Neural cell (in vitro differentiated cells): ENCODE data around the gene KIT. TPM values are rescaled to one million over a fixed set of nuclear protein-coding genes. Genes with fewer than 3 reads are reported as not detected.

Experiments used
- H2AFZ ChIP-seq: fragments of 200-600, 300-800 bp; sonication (generic), shearing (Covaris generic); 2 replicates; pipeline ENCODE4 v1.6.0; 2014; ENCODE audit warnings: low read depth, mild to moderate bottlenecking, antibody characterized with exemption, low read length, moderate library complexity
- H3F3A ChIP-seq: fragments of 200-600 bp; shearing (Covaris generic); 2 replicates; pipeline ENCODE4 v1.6.1; 2016; ENCODE audit warnings: mild to moderate bottlenecking, moderate library complexity, mixed read lengths, antibody characterized with exemption, low read length; ENCODE audit not compliant: insufficient read depth, poor library complexity, severe bottlenecking
- H3K27ac ChIP-seq: fragments of 200-600, 300-800 bp; sonication (generic), shearing (Covaris generic); 2 replicates; pipeline ENCODE4 v1.5.1; 2014; ENCODE audit warnings: mild to moderate bottlenecking, low read length, moderate library complexity
- H3K27me3 ChIP-seq: fragments of 300-800, 200-600 bp; sonication (generic), shearing (Covaris generic); 2 replicates; pipeline ENCODE4 v1.6.0; 2014; ENCODE audit warnings: mild to moderate bottlenecking, low read depth, low read length, moderate library complexity; ENCODE audit not compliant: insufficient read depth
- H3K36me3 ChIP-seq: fragments of 300-800, 200-600 bp; sonication (generic), shearing (Covaris generic); 2 replicates; pipeline ENCODE4 v1.5.1; 2014; ENCODE audit warnings: mild to moderate bottlenecking, antibody characterized with exemption, low read length, moderate library complexity; ENCODE audit not compliant: insufficient read depth
- H3K4me2 ChIP-seq: fragments of 300-800, 200-600 bp; sonication (generic), shearing (Covaris generic); 2 replicates; pipeline ENCODE4 v1.6.0; 2014; ENCODE audit warnings: mild to moderate bottlenecking, low read length
- H3K4me3 ChIP-seq: fragments of 300-800, 200-600 bp; sonication (generic), shearing (Covaris generic); 2 replicates; pipeline ENCODE4 v1.5.1; 2014; ENCODE audit warnings: mild to moderate bottlenecking, low read length, moderate library complexity
- H3K79me2 ChIP-seq: fragments of 200-600 bp; shearing (Covaris generic); replicated peaks from 2 replicates; pipeline ENCODE4 v1.6.0; 2014; ENCODE audit warnings: mild to moderate bottlenecking, low read length, moderate library complexity; ENCODE audit not compliant: insufficient read depth
- H3K9ac ChIP-seq: fragments of 300-800, 200-600 bp; sonication (generic), shearing (Covaris generic); 2 replicates; pipeline ENCODE4 v1.6.1; 2016; ENCODE audit warnings: mild to moderate bottlenecking, low read length, mixed read lengths
- H3K9me2 ChIP-seq: fragments of 200-600 bp; shearing (Covaris generic); 2 replicates; pipeline ENCODE4 v1.6.1; 2016; ENCODE audit warnings: mild to moderate bottlenecking, low read length, mixed read lengths; ENCODE audit not compliant: insufficient read depth
- H3K9me3 ChIP-seq: fragments of 200-600, 300-800 bp; sonication (generic), shearing (Covaris generic); 2 replicates; pipeline ENCODE4 v1.6.1; 2016; ENCODE audit warnings: mild to moderate bottlenecking, mixed run types, low read length, moderate library complexity, mixed read lengths
- H4K20me1 ChIP-seq: fragments of 200-600 bp; shearing (Covaris generic); 2 replicates; pipeline ENCODE4 v1.6.1; 2016; ENCODE audit warnings: mild to moderate bottlenecking, mixed run types; ENCODE audit not compliant: insufficient read depth
- EP300 ChIP-seq: fragments of 450-650 bp; conservative IDR thresholded peaks from 2 replicates; pipeline ENCODE4 v1.6.1; 2014; ENCODE audit warnings: antibody characterized with exemption, mild to moderate bottlenecking, moderate library complexity; ENCODE audit not compliant: poor library complexity, severe bottlenecking
- EZH2 ChIP-seq: fragments of 200-600, 300-800 bp; shearing (Covaris generic), sonication (generic); IDR thresholded peaks from 2 replicates; pipeline ENCODE4 v1.6.1; 2014; ENCODE audit warnings: antibody characterized with exemption, low read length, borderline replicate concordance, mild to moderate bottlenecking; ENCODE audit not compliant: insufficient read depth, poor library complexity, severe bottlenecking
- MXI1 ChIP-seq: fragments of 450-650 bp; conservative IDR thresholded peaks from 2 replicates; pipeline ENCODE4 v1.6.1; 2014; ENCODE audit warnings: antibody characterized with exemption, mild to moderate bottlenecking; ENCODE audit not compliant: poor library complexity, severe bottlenecking
- POLR2AphosphoS5 ChIP-seq: IDR thresholded peaks from 2 replicates; pipeline ENCODE4 v1.6.1; 2012
- RAD21 ChIP-seq: fragments of 450-650 bp; conservative IDR thresholded peaks from 2 replicates; pipeline ENCODE4 v1.6.1; 2014; ENCODE audit warnings: antibody characterized with exemption, mild to moderate bottlenecking, moderate library complexity
- SMC3 ChIP-seq: fragments of 450-650 bp; conservative IDR thresholded peaks from 2 replicates; pipeline ENCODE4 v1.6.1; 2014; ENCODE audit warnings: antibody characterized with exemption, mild to moderate bottlenecking, moderate library complexity; ENCODE audit not compliant: poor library complexity
- TAF1 ChIP-seq: IDR thresholded peaks from 2 replicates; pipeline ENCODE4 v1.6.1; 2012; ENCODE audit warnings: low read depth
- polyA plus RNA-seq: library from polyadenylated mRNA; depleted of rRNA; stranded (reverse); fragments of >200 nt; gene quantifications from 2 replicates; pipeline ENCODE4 v1.2.3, GENCODE V29; 2014
- TF ChIP-seq, protein P1 (sequence below): fragments of 450-650 bp; IDR thresholded peaks from 2 replicates; pipeline ENCODE4 v1.5.1; 2014; ENCODE audit warnings: antibody characterized with exemption, mild to moderate bottlenecking, moderate library complexity; ENCODE audit not compliant: poor library complexity, severe bottlenecking
- TF ChIP-seq, protein P2 (sequence below): IDR thresholded peaks from 2 replicates; pipeline ENCODE4 v1.6.1; 2012; ENCODE audit warnings: borderline replicate concordance

Gene KIT
- polyA plus RNA-seq, 1 donor from 2014 or later: 0.95 TPM

DNA sequence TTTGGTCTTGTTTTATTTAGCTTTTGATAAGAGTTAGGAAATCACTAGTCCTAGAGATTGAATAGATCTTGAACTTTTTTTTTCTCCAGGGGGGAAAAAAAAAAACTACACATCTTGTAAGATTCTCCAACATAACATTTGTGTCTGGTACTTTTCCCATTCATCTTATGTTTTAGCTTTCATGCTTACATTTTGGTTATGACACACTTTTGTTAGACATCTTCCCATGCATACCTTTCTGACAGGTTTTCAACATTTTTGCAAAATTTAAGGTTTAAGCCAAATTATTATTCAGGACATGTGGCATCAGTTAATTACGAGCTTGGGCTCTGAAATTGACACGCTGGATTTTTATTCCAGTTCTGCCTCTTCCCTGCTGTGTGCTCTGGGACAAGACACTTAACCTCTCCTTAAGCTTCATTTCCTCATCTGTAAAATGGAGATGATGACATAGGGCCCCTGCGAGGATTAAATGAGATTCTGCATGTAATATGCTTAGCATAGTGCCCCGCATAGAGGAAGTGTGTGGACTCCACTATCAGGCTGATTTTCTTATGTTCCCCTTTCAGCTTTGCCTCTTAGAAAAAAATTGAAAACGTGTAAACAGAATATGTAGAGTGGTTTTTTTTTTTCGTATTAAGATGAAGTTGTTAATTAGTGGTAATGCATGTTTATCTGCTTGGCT lies 5.3 kb downstream of the KIT start:
- H3K9ac ChIP-seq: no peak overlapping the region
- H3K36me3 ChIP-seq: no peaks in the 10 kb centered on the region
- H3K9me3 ChIP-seq: no peaks in the 10 kb centered on the region
- no peak overlapping the region for H3K4me2 ChIP-seq
- no peak overlapping the region for H3K27ac ChIP-seq
- no peaks in the 10 kb centered on the region for H3K9me2 ChIP-seq
- no peak overlapping the region for H3K4me3 ChIP-seq
- TF ChIP-seq SMC3 (no peak), EZH2 (no peak), RAD21 (no peak), TAF1 (no peak), POLR2AphosphoS5 (no peak), MXI1 (no peak), EP300 (no peak)
- TF ChIP-seq, protein P1, sequence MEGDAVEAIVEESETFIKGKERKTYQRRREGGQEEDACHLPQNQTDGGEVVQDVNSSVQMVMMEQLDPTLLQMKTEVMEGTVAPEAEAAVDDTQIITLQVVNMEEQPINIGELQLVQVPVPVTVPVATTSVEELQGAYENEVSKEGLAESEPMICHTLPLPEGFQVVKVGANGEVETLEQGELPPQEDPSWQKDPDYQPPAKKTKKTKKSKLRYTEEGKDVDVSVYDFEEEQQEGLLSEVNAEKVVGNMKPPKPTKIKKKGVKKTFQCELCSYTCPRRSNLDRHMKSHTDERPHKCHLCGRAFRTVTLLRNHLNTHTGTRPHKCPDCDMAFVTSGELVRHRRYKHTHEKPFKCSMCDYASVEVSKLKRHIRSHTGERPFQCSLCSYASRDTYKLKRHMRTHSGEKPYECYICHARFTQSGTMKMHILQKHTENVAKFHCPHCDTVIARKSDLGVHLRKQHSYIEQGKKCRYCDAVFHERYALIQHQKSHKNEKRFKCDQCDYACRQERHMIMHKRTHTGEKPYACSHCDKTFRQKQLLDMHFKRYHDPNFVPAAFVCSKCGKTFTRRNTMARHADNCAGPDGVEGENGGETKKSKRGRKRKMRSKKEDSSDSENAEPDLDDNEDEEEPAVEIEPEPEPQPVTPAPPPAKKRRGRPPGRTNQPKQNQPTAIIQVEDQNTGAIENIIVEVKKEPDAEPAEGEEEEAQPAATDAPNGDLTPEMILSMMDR: no peak
- TF ChIP-seq, protein P2, sequence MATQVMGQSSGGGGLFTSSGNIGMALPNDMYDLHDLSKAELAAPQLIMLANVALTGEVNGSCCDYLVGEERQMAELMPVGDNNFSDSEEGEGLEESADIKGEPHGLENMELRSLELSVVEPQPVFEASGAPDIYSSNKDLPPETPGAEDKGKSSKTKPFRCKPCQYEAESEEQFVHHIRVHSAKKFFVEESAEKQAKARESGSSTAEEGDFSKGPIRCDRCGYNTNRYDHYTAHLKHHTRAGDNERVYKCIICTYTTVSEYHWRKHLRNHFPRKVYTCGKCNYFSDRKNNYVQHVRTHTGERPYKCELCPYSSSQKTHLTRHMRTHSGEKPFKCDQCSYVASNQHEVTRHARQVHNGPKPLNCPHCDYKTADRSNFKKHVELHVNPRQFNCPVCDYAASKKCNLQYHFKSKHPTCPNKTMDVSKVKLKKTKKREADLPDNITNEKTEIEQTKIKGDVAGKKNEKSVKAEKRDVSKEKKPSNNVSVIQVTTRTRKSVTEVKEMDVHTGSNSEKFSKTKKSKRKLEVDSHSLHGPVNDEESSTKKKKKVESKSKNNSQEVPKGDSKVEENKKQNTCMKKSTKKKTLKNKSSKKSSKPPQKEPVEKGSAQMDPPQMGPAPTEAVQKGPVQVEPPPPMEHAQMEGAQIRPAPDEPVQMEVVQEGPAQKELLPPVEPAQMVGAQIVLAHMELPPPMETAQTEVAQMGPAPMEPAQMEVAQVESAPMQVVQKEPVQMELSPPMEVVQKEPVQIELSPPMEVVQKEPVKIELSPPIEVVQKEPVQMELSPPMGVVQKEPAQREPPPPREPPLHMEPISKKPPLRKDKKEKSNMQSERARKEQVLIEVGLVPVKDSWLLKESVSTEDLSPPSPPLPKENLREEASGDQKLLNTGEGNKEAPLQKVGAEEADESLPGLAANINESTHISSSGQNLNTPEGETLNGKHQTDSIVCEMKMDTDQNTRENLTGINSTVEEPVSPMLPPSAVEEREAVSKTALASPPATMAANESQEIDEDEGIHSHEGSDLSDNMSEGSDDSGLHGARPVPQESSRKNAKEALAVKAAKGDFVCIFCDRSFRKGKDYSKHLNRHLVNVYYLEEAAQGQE: no peak
- no peaks in the 10 kb centered on the region for H3K79me2 ChIP-seq
- peaks cover 40% of the 10 kb centered on the region for H3K27me3 ChIP-seq
- no peaks in the 10 kb centered on the region for H3F3A ChIP-seq
- no peaks in the 10 kb centered on the region for H4K20me1 ChIP-seq
- no peak overlapping the region for H2AFZ ChIP-seq

DNA sequence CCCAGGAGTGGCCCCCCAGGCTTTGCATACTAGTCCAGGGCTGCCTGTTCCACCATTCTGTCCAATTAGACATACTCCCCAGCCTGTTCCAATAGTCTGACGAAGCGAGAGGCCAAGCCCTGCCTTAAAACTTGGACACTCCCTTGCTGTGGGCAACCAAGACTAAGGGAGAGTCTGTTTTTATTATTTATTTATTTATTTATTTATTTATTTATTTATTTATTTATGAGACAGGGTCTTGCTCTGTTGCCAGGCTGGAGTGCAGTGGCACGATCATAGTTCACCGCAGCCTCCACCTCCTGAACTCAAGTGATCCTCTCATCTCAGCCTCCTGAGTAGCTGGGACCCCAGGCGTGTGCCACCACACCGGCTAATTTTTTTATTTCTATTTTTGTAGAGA lies 6.6 kb downstream of the KIT start:
- Histone ChIP-seq H3K9me2 (no peaks in the 10 kb centered on the region), H3K27me3 (peaks cover 26% of the 10 kb centered on the region), H3K4me3 (no peak overlapping the region), H3K79me2 (no peaks in the 10 kb centered on the region), H3K9me3 (no peaks in the 10 kb centered on the region), H3K9ac (no peak overlapping the region), H4K20me1 (no peaks in the 10 kb centered on the region), H2AFZ (no peak overlapping the region), H3K27ac (no peak overlapping the region), H3F3A (no peaks in the 10 kb centered on the region), H3K4me2 (no peak overlapping the region), H3K36me3 (no peaks in the 10 kb centered on the region)
- TF ChIP-seq MXI1 (no peak), RAD21 (no peak), TAF1 (no peak), EP300 (no peak), EZH2 (no peak), POLR2AphosphoS5 (no peak), SMC3 (no peak)
- TF ChIP-seq, protein P1: no peak
- TF ChIP-seq, protein P2: no peak
